Activated CD8-positive, alpha-beta memory T cell treated with anti-CD3 and anti-CD28 coated beads, Interleukin-2, amount 50 U/mL, for 24 hours (primary cell): Measurements from ENCODE around the gene OLA1.

Source experiments
- DNase-seq: peaks from one replicate; pipeline ENCODE4 v3.0.0-alpha.2; 2020; ENCODE audit errors: extremely low read depth

Gene OLA1

DNA sequence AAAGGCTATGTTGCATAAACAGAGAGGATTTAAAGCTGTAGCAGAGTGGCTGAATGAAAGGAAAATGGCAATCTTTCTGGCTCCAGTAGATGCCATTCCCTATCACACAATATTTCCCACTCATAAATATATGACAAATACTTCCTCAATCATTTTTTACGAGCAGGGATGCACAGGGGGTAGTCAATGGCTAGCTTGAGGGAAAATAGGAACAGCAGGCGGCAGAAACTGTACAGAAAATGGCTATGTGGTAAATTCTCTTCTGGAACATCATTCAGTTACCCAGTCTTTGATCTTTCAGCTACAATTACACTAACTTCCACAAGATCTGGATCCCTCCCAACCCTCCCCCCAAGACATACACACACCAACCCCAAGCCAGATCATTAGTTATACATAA lies 127.2 kb downstream of the OLA1 start:
- no peak for DNase-seq

DNA sequence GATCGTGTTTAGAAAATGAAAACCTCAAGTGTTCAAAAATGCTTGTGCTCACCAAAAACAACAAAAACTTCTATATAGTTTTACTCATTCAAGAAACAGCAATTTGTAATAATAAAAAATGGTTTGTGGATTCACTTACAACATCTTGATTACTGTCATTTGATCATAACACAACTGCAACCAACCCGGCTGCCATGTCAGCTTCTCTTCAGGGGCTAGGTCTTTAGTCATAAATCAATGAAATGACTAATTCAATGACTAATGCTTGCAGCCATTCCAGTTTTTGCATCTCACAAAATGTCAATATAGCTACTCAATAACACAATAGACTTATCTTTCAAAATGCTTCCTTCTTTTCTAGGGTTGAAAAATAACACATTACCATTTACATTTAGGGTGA lies 128.0 kb downstream of the OLA1 start:
- DNase-seq, result peak; percentile 17

DNA sequence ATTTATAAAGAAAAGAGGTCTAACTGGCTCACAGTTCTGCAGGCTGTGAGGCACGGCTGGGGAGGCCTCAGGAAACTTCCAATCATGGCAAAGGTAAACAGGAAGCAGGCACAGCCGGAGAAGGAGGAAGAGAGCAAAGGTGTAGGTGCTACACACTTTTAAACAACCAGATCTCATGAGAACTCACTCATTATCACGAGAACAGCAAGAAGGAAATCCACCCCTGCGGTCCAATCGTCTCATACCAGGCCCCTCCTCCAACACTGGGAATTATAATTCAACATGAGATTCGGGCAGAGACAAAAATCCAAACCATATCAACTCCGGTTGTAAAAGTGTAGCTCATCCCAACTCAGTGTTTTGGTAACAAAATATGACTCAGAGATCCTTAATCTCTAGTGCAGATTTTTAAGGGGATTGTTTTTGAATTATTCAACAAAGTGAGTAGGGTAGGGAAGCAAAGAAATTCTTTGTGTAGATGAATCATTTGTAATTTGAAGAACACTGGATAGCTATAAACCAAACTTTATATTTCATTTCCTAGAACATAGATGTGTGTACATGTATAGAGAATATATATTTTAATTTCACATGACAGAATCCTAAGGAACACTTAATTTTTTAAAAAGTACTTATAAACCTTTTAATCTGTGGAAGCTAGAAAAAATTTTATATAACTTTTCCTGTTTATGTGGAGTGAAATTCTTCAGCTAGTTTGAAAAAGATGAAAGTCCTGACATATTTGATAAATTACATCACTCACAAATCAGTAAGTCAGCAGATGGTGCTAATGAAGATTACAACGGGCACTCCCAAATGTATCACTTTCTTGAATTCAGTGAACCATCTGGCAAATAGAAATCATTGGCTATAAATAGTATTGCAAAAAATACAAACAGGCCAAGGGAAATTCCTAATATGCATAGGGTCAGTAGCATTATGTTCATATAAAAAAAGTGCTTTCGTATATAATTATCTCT lies 130.1 kb downstream of the OLA1 start:
- DNase-seq, result no peak

DNA sequence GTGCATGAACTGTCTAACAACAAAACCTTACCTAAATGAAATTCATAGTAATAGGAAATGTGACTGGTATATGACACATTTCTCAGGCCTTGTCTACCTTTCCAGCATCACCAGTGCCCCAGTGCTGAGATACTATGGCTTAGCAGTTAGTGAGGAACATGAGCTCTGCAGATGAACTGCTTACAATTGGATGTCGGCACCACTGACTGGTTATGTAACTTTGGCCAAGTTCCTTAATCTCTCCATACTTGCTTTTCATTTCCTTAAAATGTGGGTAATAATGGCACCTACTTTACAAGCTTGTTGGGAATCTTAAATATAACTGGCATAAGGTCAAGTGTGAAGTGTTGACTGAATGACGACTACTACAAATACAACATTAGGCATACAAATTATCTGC lies 136.3 kb downstream of the OLA1 start:
- DNase-seq, result no peak

DNA sequence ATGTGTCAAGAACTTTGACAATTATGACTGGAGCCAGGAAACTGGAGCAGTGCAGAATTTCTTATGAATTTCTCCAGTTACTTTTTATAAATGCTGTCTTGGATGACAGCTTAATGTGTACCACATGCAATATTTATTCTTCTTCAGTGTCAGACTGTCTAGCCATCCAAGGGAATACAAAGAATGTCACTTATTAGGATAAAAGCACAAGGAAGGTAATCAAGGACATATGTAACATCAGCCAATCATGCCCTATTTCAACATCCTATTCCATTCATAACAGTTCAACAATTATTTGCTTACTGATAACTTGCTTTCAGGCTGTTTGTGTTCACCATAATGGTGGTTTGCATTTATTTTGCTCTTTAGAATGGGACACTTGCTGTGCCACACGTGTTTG lies 139.8 kb downstream of the OLA1 start:
- DNase-seq, result no peak

DNA sequence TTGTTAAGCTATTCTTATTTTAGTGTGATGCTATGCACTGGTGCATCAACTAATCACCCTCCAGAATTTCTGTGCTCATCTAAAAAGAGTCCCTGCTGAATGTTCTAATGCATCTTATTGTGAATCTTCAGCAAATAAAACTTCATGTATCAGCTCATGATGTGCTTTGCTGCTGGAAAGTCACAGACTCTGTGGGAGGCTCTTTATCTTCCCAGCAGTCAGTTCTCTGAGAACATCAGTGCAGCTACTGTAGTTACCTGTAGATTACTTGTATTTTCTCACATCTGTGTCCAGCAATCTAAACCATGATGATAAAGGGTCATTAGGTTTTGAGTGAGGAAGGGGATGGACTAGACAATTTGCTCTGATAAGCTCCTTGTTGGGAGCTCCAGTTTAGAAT lies 141.6 kb downstream of the OLA1 start:
- no peak for DNase-seq

DNA sequence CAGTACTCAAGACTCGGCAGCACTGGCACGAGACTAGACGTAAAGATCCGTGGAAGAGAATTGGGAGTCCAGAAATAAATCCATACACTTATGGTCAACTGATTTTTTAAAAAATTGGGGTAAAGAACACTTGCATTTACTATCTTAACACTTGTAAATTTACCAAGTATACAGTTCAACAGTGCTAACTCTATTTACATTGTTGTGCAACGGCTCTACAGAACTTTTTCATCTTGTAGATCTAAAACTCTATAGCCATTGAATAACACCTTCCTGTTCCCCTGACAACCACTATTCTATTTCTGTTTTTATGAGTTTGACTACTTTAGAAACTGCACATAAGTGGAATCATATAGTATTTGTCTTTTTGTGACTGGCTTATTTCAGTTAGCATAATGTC lies 153.8 kb downstream of the OLA1 start:
- no peak for DNase-seq

DNA sequence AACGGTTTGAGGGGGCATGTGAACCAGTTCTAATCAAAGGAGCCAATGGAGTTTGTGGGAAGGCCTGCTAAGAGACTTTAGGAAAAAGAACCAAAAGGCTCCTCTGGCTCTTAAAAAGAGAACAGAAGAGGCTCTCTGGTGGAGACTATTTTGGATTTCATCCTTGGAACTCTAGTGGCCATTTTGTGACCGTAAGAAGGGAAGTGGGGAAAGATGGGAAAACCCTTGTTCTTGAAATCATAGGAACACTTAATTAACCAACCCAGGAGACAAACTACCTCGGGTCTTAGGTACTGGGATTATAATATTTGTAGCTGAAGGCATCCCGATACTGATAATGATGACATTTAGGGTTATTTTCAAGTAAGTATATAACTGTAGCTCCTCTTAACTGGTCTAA lies 157.9 kb downstream of the OLA1 start:
- no peak for DNase-seq

DNA sequence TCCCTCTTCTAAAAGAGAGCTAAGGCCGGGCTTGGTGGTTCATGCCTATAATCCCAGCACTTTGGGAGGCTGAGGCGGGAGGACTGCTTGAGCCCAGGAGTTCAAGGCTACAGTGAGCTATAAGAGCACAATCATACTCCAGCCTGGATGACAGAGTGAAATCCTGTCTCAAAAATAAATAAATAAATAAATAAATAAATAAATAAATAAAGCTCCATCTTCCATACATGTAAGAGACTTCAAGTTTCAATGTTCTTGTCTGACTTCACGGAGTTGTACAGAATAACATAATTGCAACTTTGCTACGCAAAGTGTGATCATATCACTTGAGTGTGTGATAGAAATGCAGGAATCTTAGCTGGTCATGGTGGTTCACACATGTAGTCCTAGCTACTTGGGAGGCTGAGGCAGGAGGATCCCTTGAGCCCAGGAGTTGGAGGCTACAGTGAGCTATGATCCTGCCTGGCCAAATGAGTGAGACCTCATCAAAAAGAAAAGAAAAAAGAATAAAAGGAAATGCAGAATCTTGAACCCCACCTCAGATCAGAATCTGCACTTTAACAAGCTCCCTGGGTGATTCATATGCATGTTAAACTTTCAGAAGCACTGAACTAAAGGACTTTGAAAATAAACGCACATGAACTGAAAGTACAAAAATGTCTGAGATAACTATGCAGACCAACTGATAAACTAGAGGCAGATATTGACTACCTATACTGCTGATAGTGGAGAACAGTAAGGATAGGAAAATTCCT lies 159.4 kb downstream of the OLA1 start:
- DNase-seq, result no peak

DNA sequence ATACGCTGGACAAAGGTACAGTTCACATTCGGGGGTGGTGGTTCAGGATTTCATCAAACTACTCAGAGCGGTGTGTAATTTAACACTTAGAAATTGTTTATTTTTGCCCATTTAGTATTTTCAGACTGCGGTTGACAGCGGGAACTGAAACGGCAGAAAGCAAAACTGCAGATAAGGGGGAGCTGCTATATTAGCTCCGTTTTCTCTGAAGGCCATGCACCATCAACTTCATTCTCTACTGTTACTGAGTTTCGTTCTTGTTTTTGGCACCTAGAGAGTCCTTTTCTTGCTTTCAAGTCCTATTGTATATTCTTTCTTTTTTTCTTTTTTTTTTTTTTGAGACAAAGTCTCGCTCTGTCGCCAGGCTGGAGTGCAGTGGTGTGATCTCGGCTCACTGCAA lies 161.6 kb downstream of the OLA1 start:
- DNase-seq, result no peak

DNA sequence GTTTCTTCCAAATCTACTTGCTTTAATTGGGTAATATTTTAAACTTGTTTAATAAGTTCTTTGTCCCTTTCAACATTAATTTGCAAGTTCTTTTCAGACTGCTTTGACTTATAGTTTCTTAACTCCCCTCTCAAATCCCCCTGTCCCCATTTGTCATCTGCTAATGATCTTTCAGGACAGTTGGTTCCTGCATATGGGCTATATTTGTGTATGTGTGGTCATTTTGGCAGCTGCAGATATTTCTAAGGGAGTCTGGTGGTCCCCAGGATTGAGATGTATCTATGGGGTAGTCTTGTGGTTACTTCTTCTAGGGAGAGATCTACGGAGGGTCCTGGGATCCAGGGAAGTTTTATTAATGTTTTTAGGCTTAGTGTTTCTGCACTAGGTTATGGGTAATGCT lies 162.6 kb downstream of the OLA1 start:
- no peak for DNase-seq

DNA sequence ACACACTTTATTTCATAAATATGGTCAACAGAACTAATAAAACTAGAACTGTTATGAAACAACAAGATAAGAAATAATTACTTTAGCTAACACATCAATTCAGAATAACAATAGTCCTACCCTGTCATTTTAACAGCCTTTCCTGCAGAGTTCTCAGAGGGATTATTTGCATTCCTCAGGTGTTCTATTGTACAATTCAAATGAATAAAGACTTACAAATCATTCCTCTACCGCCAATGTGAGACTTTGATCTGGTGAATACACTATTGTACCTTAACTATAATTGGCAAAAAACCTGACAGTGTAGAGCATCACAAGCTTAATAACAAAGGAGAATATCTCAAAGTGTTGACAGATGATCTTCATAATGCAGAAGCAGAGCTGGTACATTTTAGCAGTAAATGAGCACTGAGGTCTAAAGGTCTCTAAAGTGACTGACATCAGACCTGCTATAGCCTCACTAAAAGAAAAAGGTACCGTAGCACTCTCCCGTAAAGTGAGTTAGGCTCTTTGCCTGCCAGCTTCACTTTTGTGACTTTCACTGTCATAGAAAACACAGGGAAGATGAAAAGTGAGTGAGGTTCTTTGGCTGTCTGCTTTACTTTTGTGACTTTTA lies 164.4 kb downstream of the OLA1 start:
- no peak for DNase-seq

DNA sequence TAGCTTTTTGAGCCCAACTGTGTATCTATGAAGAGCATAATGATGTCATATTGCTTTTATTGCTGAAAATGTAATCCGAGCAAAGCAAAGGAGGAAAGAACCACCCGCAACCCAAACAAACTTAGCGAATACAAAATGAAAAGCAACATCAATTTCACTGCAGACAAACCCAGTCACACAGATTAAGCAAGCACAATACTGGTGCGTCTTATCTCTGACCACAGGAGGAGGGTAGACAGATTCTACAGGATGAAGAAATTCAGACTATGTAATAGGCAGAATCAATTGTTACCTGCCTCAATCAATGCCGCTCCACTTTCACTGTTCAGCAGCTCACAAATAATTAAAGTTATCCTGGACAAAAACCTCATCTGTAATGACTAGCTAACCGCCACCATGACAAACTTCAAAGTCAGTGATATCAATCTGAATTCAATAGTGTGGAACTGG lies 167.6 kb downstream of the OLA1 start:
- DNase-seq, result no peak

DNA sequence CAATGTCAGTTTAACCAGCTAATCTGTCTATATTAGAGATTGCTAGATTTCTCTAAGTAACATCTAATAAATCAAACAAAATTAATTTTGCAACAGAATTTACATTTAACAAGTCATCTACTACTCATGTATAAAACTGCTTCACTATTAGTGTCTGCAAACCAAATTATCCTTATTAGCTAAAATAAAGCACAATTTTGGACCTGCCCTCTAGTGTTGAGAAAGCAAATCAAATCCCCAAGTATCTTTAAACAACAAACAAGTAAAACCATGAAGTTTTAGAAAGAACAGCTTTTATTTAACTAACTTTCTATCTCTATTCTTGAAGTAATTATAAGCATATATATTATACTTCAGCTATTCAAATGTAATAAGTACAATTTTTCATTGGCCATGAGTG lies 170.1 kb downstream of the OLA1 start:
- DNase-seq, result no peak

DNA sequence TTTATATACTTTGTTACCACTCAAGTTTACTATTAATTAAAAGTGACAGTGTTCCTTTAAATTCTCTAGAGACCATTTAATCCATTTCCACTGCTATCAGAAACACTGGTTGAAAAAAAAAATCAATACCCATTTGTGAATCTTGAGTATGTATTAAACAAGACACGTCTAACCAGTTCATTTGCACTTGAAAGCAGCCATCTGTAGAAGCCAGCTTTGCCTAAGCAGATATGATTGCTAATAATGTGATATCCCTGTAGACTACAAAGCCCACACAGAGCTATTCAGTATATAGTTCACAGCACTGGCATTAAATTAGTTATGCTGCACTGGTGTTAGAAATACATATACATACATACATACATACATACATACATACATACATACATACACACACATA lies 171.4 kb downstream of the OLA1 start:
- DNase-seq, result no peak

DNA sequence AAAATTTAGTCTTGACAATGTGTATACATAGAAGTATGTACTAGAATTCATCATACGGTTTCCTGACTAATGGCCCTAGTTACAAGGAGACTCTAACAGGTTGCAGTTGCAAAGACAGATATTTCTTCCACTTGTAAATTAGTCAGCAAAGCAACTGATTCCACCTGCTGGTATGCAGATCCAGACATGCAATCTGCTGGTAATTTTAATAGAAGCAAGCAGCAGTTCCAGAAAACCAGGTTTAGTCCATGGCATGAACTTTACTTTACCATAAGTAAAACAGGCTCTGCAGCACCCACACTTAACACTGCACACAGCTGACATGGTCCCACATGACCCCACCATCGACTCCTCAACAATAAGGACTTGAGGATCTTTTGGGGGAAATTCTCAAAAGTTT lies 172.3 kb downstream of the OLA1 start:
- no peak for DNase-seq

DNA sequence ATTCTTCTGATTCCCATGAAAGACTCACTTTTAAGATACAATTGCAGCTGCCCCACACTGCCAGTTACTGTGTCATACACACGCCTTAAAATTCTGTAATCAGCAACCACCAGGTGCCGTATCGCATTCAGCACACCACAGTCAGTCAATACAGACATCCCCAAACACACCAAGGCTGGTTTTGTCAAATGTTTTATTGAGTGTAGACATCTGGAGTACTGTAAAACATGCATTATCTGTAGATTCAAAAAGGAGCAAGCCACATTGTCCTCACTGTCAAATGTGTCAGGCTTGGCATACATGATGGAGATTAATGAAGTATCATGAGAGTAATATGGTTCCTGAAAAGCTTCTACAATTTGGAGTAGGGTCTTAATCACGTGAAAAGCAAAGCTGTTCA lies 173.5 kb downstream of the OLA1 start:
- no peak for DNase-seq

DNA sequence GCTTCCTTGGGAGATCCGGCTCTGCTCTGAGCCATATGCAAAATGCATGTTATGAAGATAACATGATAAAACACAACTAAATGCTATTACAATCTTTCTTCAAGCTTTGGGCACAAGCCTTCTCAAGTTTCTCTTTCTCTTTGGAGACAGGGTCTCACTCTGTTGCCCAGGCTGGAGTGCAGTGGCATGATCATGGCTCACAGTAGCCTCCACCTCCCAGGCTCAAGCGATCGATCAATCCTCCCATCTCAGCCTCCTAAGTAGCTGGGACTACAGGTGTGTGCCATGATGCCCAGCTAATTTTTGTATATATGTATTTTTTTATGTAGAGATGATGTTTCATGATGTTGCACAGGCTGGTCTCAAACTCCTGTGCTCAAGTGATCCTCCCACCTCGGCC lies 175.5 kb downstream of the OLA1 start:
- no peak for DNase-seq

DNA sequence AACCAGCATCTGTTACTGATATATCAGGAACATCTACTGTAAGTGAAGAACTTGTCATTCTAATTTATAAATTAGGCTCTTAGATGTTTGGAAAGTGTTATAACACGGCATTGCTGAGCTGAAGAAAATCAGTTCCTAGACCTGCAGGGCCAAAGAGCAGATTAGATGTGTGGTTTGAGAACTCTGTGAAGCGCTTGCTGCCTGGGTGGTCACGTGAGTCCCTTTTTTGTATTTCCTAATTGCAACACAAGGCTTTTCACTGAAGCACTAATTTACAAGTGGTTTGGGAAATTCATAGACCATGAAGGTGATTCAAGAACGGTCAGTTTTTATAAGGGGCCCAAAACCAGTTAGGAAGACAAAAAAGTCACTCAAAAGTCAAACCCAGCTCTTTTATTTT lies 176.3 kb downstream of the OLA1 start:
- no peak for DNase-seq

DNA sequence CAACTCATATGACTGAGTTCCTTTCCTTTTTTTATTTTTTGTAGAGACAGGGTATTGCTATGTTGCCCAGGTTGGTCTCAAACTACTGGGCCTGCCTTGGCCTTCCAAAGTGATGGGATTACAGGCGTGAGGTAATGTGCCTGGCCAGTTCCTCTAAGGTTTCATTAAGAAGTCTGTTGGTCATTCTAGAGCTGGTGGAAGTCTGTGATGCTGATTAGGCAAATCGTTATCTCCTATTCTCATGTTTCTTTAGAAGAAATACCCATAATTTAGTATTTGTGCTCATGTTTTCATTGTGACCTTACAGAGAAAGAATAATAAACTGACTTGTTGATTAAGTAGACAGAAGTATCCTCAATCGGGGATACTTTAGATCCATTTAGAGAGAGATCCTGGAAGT lies 177.0 kb downstream of the OLA1 start:
- DNase-seq, result no peak

DNA sequence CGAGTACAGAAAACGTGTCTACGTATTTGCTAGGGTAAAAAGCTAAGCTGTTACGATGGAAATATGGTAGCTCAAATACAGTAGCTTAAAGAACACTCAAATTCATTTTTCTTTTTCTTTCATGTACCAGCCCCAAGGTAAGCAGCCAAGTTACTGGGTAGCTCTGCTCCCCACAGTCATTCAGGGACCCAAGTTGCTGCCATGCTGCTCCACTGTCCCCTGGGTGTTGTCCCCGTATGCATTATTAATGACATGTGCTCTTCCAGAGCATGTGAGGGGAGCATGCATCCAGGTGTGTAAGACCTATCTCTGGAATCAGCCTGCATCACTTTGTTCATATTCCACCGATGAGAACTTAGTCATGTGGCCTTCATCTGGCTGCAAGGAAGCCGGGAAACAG lies 178.1 kb downstream of the OLA1 start:
- DNase-seq, result no peak

DNA sequence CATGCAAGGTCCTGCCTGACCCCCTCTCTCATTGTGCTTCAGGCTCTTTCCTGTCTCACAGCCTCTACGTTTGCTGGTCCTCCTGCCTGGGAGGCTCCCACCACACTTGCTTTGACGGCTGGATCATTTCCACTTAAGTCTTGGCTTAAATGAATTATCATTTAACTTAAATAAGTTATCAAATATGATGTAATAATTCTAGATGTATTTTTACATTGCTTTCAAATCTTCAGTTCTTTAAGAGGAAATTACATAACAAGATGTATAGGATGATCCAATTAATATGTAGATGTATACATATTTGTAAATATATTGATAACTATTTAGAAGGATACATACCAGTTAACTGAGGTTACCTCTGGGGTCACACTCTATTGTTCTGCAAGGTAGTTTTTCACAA lies 180.5 kb downstream of the OLA1 start:
- DNase-seq, result no peak

DNA sequence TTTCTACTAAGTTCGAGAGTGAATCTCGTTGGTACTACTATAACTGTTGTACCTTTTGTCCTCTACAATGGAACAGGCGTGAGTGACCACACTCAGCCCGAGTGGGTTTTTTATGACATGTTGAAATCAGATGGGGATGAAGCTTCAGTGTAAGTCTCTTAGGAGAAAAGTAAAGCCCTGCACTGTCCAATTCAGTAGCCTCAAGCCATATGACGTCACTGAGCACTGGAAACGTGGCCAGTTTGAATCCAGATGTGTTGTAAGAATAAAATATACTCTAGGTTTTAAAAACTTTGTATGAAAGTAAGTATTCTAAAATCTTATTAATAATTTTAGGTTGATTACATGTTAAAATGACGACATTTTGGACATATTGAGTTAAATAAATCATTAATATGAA lies 181.5 kb downstream of the OLA1 start:
- DNase-seq, result no peak
